ENCODE data around the gene SVBP. TPM values are rescaled to one million over a fixed set of nuclear protein-coding genes. Genes with fewer than 3 reads are reported as not detected.
"Not testable (repeated sequence)": the region's sequence is repeated elsewhere in the genome, so short reads cannot be mapped to it uniquely, and the experiment has no call there.

The SVBP gene
- total and polyA plus RNA-seq, 2 of the 8 experiments (the other 6 are each of a cell fraction or from before 2014, with no cell fraction given): 29.7 to 30.2 TPM

DNA sequence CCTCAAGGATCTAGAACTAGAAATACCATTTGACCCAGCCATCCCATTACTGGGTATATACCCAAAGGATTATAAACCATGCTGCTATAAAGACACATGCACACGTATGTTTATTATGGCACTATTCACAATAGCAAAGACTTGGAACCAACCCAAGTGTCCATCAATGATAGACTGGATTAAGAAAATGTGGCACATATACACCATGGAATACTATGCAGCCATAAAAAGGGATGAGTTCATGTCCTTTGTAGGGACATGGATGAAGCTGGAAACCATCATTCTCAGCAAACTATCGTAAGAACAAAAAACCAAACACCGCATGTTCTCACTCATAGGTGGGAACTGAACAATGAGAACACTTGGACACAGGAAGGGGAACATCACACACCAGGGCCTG lies 2.4 kb downstream of the SVBP start:
- H2BK15ac ChIP-seq (ENCODE audit: low read length); H3K23ac ChIP-seq (ENCODE audit: insufficient read length): not testable (repeated sequence)

More for the DNA sequence above, 2.4 kb downstream of the SVBP start:
- H3K23me2 ChIP-seq (ENCODE audit: low read depth, low read length); H3K27ac ChIP-seq (ENCODE audit: low read depth, low read length); H3K14ac ChIP-seq (ENCODE audit: insufficient read length); H2BK12ac ChIP-seq (ENCODE audit: low read depth, low read length); H4K8ac ChIP-seq (ENCODE audit: extremely low read depth, insufficient read depth, low read length); H3K9me3 ChIP-seq (ENCODE audit: insufficient read depth in 2 of 2, low read depth in 1 of 2, low read length in 1 of 2); DNase-seq (ENCODE audit: low read depth in 1 of 2, low spot score in 2 of 2); H2AFZ ChIP-seq (ENCODE audit: low read length); FAIRE-seq; H2AK5ac ChIP-seq (ENCODE audit: low read depth, low read length); H3K36me3 ChIP-seq (ENCODE audit: control insufficient read depth in 2 of 4, insufficient read depth in 4 of 4, low read length in 3 of 4); H2BK5ac ChIP-seq (ENCODE audit: low read depth, low read length); H3K27me3 ChIP-seq (replicated peaks in 1 of 4; ENCODE audit: control insufficient read depth in 3 of 4, extremely low read depth in 1 of 4, insufficient read depth in 3 of 4, low read length in 3 of 4); H2BK20ac ChIP-seq (ENCODE audit: low read length); H2BK120ac ChIP-seq (replicated peaks; ENCODE audit: low read depth, low read length); H3K4ac ChIP-seq (replicated peaks; ENCODE audit: insufficient read length, low read depth, low read length); H4K91ac ChIP-seq (replicated peaks; ENCODE audit: insufficient read length, low read length); H3K56ac ChIP-seq (replicated peaks; ENCODE audit: insufficient read length, low read depth, low read length); H3K9ac ChIP-seq (replicated peaks in 1 of 4; ENCODE audit: extremely low read depth in 1 of 4, low read depth in 3 of 4, low read length in 3 of 4); H3K4me2 ChIP-seq (ENCODE audit: insufficient read depth in 1 of 2, low read depth in 2 of 2, low read length in 2 of 2); H4K20me1 ChIP-seq (replicated peaks in 1 of 2; ENCODE audit: control insufficient read depth in 1 of 2, insufficient read depth in 2 of 2, low read length in 2 of 2); H3K4me1 ChIP-seq (replicated peaks in 1 of 4; ENCODE audit: control insufficient read depth in 3 of 4, insufficient read depth in 4 of 4, low read length in 3 of 4); H3K79me1 ChIP-seq (ENCODE audit: low read depth, low read length); H3K18ac ChIP-seq (ENCODE audit: extremely low read depth, low read length); H3K79me2 ChIP-seq (ENCODE audit: control insufficient read depth in 1 of 2, insufficient read depth in 2 of 2, low read length in 2 of 2); CTCF ChIA-PET (ENCODE audit: partially characterized antibody); H4K5ac ChIP-seq (ENCODE audit: insufficient read length, low read depth, low read length); H3K4me3 ChIP-seq (ENCODE audit: extremely low read depth in 1 of 4, insufficient read depth in 2 of 4, low read depth in 3 of 4, low read length in 4 of 4): not testable (repeated sequence)
- WGBS, 2 experiments (ENCODE audit: extremely low coverage in 1 of 2, insufficient coverage in 1 of 2, insufficient read length in 1 of 2, insufficient replicate concordance in 2 of 2, low coverage in 1 of 2, low lambda C conversion rate in 2 of 2, missing lambda C conversion rate in 1 of 2): 90% methylated on average over 1 of the region's 3 CpGs; no CpG with 5 or more reads in 1 of the 2 experiments
- POLR2A ChIA-PET (ENCODE audit: partially characterized antibody): interaction anchor here (2.0 kb wide), 1 partner anchor 15 kb away, joined by 8 read pairs; no protein-coding TSS in a partner anchor

All from H1 (cell line).